ENCODE measurements around the gene PPM1H.

DNA sequence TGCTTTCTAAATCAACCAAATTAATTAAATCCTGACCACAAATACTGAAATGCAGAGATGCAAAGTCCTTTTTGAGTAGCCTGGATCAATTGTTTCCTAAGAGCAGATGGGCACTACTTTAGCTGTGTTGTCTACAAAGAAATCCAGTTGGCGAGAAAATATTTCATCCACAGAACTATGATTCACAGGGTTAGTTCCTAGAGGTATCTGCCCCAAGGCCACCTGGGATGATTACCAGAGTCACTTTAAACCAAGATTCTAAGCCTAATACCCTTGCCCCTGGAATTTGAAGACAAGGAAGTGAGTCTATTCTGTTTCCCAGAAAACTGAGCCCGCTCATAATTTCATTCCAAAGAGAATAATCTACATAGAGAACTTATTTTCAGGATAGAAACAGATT lies 198.4 kb downstream of the PPM1H start:
- TF ChIP-seq, protein P1, sequence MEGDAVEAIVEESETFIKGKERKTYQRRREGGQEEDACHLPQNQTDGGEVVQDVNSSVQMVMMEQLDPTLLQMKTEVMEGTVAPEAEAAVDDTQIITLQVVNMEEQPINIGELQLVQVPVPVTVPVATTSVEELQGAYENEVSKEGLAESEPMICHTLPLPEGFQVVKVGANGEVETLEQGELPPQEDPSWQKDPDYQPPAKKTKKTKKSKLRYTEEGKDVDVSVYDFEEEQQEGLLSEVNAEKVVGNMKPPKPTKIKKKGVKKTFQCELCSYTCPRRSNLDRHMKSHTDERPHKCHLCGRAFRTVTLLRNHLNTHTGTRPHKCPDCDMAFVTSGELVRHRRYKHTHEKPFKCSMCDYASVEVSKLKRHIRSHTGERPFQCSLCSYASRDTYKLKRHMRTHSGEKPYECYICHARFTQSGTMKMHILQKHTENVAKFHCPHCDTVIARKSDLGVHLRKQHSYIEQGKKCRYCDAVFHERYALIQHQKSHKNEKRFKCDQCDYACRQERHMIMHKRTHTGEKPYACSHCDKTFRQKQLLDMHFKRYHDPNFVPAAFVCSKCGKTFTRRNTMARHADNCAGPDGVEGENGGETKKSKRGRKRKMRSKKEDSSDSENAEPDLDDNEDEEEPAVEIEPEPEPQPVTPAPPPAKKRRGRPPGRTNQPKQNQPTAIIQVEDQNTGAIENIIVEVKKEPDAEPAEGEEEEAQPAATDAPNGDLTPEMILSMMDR (IDR thresholded peaks at IDR 0.05): no peak
- no peak for TF ChIP-seq POLR2A (IDR thresholded peaks at IDR 0.05)

Data from lower leg skin (tissue), 3 donors.